Osteoblast (primary cell): ENCODE measurements around the gene PHLDB3. TPM values are rescaled to one million over a fixed set of nuclear protein-coding genes. Genes with fewer than 3 reads are reported as not detected.

ENCODE experiments used
- DNase-seq: peaks from one replicate; pipeline ENCODE4 v3.0.0; 2011; ENCODE audit warnings: low spot score, mixed read lengths; ENCODE audit not compliant: insufficient read length; ENCODE audit errors: missing footprints
- H2AFZ ChIP-seq: 2 replicates; pipeline ENCODE4 v1.6.0; 2011; ENCODE audit warnings: mild to moderate bottlenecking, low read length
- H3K27ac ChIP-seq: 2 replicates; pipeline ENCODE4 v1.5.1; 2011; ENCODE audit warnings: mild to moderate bottlenecking, low read depth, low read length, moderate library complexity
- H3K27me3 ChIP-seq: 2 replicates; pipeline ENCODE4 v1.6.0; 2012; ENCODE audit warnings: mild to moderate bottlenecking, control low read depth, inconsistent platforms, low read length, moderate library complexity; ENCODE audit not compliant: insufficient read depth
- H3K36me3 ChIP-seq: 2 replicates; pipeline ENCODE4 v1.5.1; 2011; ENCODE audit warnings: mild to moderate bottlenecking, low read length, control low read depth, moderate library complexity; ENCODE audit not compliant: insufficient read depth
- H3K4me1 ChIP-seq: 2 replicates; pipeline ENCODE4 v1.5.1; 2011; ENCODE audit warnings: mild to moderate bottlenecking, low read length, control low read depth, moderate library complexity; ENCODE audit not compliant: insufficient read depth
- H3K4me2 ChIP-seq: 2 replicates; pipeline ENCODE4 v1.6.0; 2011; ENCODE audit warnings: mild to moderate bottlenecking, low read length; ENCODE audit not compliant: insufficient read depth
- H3K4me3 ChIP-seq: fragments of 200-600 bp; sonication (generic); 3 replicates; pipeline ENCODE4 v1.5.1; 2012; ENCODE audit warnings: mild to moderate bottlenecking, low read length, inconsistent platforms; ENCODE audit not compliant: insufficient read depth
- H3K79me2 ChIP-seq: 2 replicates; pipeline ENCODE4 v1.6.0; 2012; ENCODE audit warnings: mild to moderate bottlenecking, low read length, control low read depth, inconsistent platforms; ENCODE audit not compliant: insufficient read depth
- H3K9me3 ChIP-seq: 2 replicates; pipeline ENCODE4 v1.5.1; 2011; ENCODE audit warnings: low read depth, low read length, control low read depth
- H4K20me1 ChIP-seq: 2 replicates; pipeline ENCODE4 v1.6.0; 2012; ENCODE audit warnings: mild to moderate bottlenecking, low read length, control low read depth; ENCODE audit not compliant: insufficient read depth
- total RNA-seq: library from RNA; depleted of rRNA; stranded (reverse); fragments of >200 nt; gene quantifications from 2 replicates; pipeline ENCODE4 v1.2.3, GENCODE V29; 2012
- TF ChIP-seq, protein P1 (sequence below): IDR thresholded peaks from 2 replicates; pipeline ENCODE4 v1.5.1; 2011; ENCODE audit warnings: mild to moderate bottlenecking, low read depth, low read length, moderate library complexity; ENCODE audit errors: extremely low read depth

PHLDB3 gene
- total RNA-seq, 1 donor: 10.9 TPM

DNA sequence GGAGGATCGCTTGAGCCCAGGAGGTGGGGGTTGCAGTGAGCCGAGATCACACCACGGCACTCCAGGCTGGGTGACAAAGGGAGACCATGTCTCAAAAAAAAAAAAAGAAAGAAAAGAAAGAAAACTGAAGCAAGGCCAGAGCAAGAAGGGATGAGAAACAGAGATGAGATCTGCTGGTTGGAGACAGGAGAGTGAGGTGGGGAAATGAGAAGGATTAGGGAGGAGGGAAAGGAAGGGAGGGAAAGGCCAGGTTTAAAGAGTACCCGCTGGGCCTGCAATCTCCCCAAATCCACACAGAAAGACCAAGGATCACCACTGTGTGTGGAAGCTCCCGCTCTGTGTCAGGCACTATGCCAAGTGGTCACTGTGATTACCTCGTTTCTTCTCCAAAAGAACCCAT is 22.8 kb downstream of the PHLDB3 start:
- Histone ChIP-seq H3K36me3 (peaks cover 6% of the 10 kb centered on the region), H3K79me2 (no peaks in the 10 kb centered on the region), H3K4me1 (peaks cover 3% of the 10 kb centered on the region), H3K27me3 (no peaks in the 10 kb centered on the region), H3K4me2 (no peak overlapping the region), H2AFZ (no peak overlapping the region), H3K9me3 (no peaks in the 10 kb centered on the region), H3K4me3 (no peak overlapping the region), H4K20me1 (no peaks in the 10 kb centered on the region), H3K27ac (no peak overlapping the region)
- DNase-seq: peak; percentile 18
- TF ChIP-seq, protein P1, sequence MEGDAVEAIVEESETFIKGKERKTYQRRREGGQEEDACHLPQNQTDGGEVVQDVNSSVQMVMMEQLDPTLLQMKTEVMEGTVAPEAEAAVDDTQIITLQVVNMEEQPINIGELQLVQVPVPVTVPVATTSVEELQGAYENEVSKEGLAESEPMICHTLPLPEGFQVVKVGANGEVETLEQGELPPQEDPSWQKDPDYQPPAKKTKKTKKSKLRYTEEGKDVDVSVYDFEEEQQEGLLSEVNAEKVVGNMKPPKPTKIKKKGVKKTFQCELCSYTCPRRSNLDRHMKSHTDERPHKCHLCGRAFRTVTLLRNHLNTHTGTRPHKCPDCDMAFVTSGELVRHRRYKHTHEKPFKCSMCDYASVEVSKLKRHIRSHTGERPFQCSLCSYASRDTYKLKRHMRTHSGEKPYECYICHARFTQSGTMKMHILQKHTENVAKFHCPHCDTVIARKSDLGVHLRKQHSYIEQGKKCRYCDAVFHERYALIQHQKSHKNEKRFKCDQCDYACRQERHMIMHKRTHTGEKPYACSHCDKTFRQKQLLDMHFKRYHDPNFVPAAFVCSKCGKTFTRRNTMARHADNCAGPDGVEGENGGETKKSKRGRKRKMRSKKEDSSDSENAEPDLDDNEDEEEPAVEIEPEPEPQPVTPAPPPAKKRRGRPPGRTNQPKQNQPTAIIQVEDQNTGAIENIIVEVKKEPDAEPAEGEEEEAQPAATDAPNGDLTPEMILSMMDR: no peak

DNA sequence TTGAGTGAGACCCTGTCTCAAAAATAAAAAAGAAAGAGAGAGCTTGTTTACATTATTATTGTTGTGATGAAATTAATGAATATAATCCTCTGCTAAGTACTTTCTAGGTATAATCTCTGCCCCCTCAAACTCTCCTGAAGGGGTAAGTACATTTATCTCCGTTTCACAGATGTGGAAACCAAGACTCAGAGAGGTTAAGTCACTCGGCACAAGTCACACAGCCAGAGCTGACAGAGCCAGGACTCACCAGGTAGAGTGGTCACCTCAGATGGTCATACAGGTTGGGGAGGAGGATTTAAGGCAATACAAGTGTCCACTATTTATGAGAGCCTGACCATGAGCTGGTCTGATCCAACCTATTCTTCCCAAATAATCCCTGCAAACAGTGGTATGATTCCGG is 24.0 kb downstream of the PHLDB3 start:
- Histone ChIP-seq H3K4me1 (peaks cover 11% of the 10 kb centered on the region), H2AFZ (no peak overlapping the region), H3K36me3 (peaks cover 6% of the 10 kb centered on the region), H3K4me3 (no peak overlapping the region), H3K79me2 (no peaks in the 10 kb centered on the region), H3K27me3 (no peaks in the 10 kb centered on the region), H4K20me1 (no peaks in the 10 kb centered on the region), H3K9me3 (no peaks in the 10 kb centered on the region), H3K4me2 (no peak overlapping the region), H3K27ac (no peak overlapping the region)
- DNase-seq: no peak
- TF ChIP-seq, protein P1: no peak

DNA sequence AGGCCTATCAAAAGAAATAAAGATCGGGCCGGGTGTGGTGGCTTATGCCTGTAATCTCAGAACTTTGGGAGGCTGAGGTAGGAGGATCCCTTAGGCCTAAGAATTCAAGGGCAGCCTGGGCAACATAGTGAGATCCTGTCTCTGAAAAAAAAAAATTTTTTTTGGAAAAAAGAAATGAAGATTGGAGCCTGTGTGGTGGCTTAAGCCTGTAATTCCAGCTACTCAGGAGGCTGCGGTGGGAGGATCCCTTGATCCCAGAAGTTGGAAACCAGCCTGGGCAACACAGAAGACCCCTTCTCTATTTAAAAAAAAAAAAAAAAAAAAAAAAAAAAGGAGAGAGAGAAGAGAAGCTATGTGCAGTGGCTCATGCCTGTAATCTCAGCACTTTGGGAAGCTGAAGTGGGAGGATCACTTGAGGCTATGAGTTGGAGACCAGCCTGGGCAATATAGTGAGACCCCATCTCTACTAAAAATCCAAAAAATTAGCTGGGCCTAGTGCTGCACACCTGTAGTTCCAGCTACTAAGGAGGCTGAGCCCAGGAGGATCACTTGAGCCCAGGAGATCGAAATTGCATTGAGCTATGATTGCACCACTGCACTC is 24.5 kb downstream of the PHLDB3 start:
- H3K36me3 ChIP-seq: peaks cover 6% of the 10 kb centered on the region
- no peak overlapping the region for H3K27ac ChIP-seq
- peaks cover 14% of the 10 kb centered on the region for H3K4me1 ChIP-seq
- DNase-seq: no peak
- H3K9me3 ChIP-seq: no peaks in the 10 kb centered on the region
- H3K27me3 ChIP-seq: no peaks in the 10 kb centered on the region
- H2AFZ ChIP-seq: no peak overlapping the region
- no peaks in the 10 kb centered on the region for H4K20me1 ChIP-seq
- no peak overlapping the region for H3K4me3 ChIP-seq
- H3K79me2 ChIP-seq: no peaks in the 10 kb centered on the region
- no peak overlapping the region for H3K4me2 ChIP-seq
- TF ChIP-seq, protein P1: no peak

DNA sequence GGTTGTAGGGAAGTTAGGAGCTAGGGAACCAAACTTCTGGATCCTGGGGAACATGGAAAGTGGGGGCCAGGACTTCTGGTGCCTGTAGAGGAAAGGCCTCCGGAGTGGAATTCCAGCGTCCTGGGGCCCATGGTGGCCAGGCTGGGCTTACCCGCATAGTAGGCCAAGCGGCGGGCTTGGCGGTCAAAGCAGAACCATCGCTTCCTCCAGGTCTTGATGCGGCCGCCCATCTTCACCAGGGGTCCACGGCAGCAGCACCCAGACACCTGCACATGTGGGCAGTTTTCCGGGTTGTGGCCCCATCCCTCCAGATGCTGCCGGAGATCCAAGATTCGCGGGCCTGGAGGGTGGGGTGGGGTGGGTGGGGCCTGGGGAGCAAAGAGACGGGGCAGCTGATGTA is 25.3 kb downstream of the PHLDB3 start:
- TF ChIP-seq, protein P1: no peak
- Histone ChIP-seq H3K27me3 (no peaks in the 10 kb centered on the region), H3K27ac (no peak overlapping the region), H3K9me3 (no peaks in the 10 kb centered on the region), H3K36me3 (peaks cover 6% of the 10 kb centered on the region), H2AFZ (no peak overlapping the region), H3K4me2 (no peak overlapping the region), H3K4me1 (peaks cover 19% of the 10 kb centered on the region), H3K79me2 (no peaks in the 10 kb centered on the region), H3K4me3 (no peak overlapping the region), H4K20me1 (no peaks in the 10 kb centered on the region)
- no peak for DNase-seq
